ENCODE results near the gene POFUT2.

POFUT2 gene

DNA sequence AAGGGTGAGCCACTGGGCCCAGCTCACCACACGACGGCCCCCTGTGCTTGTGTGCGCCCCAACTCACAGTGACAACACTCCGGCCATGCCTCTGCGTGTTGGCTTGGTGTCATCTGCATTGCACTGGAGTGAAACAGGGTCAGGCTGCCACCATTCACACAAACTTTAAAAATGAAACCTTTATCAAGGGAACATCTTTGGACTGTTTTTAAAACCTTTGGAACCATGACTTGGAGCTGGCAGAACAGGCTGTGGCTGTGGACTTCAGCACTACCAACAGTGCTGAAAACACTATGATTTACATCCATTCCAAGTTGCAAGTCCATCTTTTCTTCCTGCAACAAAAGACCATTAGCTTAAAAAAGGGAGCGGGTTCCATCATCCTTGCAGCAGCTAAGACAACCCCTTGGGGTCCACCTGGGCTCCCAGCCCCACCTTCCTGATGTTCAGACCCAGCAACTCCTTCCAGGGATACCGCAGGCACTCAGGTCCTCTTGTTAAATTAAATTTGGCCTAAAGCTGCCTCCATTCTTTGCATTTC lies 25.6 kb downstream of the POFUT2 start:
- Histone ChIP-seq H3K36me3 (ENCODE audit: control insufficient read depth in 2 of 2, insufficient read depth in 2 of 2, low read length in 2 of 2) (peaks cover 31 to 32% of the 10 kb centered on the region in 2 donors), H3K9ac (ENCODE audit: low read depth in 1 of 2, low read length in 2 of 2) (no peak overlapping the region)

GRCh38 chr21:45261093-45261492 lies 26.6 kb downstream of the POFUT2 start:
- H3K4me3 ChIP-seq (ENCODE audit: low read length in 2 of 2): no peak overlapping the region
- peaks cover 25 to 29% of the 10 kb centered on the region in 2 donors for H3K36me3 ChIP-seq (ENCODE audit: control insufficient read depth in 2 of 2, insufficient read depth in 2 of 2, low read length in 2 of 2)
- no peak overlapping the region for H3K9ac ChIP-seq (ENCODE audit: low read depth in 1 of 2, low read length in 2 of 2)
- H3K4me1 ChIP-seq (ENCODE audit: control insufficient read depth in 2 of 2, insufficient read depth in 2 of 2, low read length in 2 of 2): no peaks in the 10 kb centered on the region
- no peak overlapping the region for H3K27ac ChIP-seq (ENCODE audit: low read depth in 2 of 2, low read length in 2 of 2)
- no peaks in the 10 kb centered on the region for H3K9me3 ChIP-seq (ENCODE audit: control insufficient read depth in 2 of 2, low read length in 2 of 2)
- peaks cover 5 to 14% of the 10 kb centered on the region in 2 donors for H3K27me3 ChIP-seq (ENCODE audit: control insufficient read depth in 2 of 2, insufficient read depth in 2 of 2, low read length in 2 of 2)

More for the DNA sequence above, 25.6 kb downstream of the POFUT2 start:
- no peak overlapping the region for H3K4me3 ChIP-seq (ENCODE audit: low read length in 2 of 2)
- H3K4me1 ChIP-seq (ENCODE audit: control insufficient read depth in 2 of 2, insufficient read depth in 2 of 2, low read length in 2 of 2): no peaks in the 10 kb centered on the region
- H3K27ac ChIP-seq (ENCODE audit: low read depth in 2 of 2, low read length in 2 of 2): no peak overlapping the region
- H3K9me3 ChIP-seq (ENCODE audit: control insufficient read depth in 2 of 2, low read length in 2 of 2): no peaks in the 10 kb centered on the region
- H3K27me3 ChIP-seq (ENCODE audit: control insufficient read depth in 2 of 2, insufficient read depth in 2 of 2, low read length in 2 of 2): peaks cover 0 to 11% of the 10 kb centered on the region in 2 donors

DNA sequence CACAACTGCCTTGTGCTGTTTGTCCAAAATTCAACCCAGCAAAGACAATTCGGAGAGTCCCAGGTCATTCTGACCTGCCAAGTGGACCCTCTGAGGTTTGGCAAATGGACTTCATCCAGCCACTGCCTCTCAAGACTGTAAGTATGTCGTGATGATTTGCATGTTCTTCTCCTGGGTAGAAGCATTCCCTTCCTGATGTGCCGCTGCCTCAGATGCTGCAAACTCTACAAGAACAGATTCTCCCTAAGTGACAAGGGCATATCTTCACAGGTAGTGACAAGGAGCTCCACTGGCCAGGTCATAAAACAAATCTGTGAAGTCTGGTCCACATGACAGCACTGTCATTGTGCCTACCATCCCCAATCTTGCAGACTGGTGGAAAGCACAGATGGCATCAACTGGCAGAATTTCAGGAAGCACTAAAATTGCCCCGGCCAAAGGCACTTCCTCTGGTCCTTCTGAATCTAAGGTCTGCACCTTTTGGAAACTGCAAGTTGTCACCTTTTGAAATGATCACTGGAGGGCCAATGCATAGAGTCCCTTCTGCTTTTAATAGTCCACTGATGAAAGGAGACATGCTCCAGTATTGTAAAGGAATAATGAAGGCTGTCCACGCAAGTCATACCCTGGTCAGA lies 27.4 kb downstream of the POFUT2 start:
- Histone ChIP-seq H3K9me3 (ENCODE audit: control insufficient read depth in 2 of 2, low read length in 2 of 2) (no peaks in the 10 kb centered on the region), H3K4me1 (ENCODE audit: control insufficient read depth in 2 of 2, insufficient read depth in 2 of 2, low read length in 2 of 2) (no peaks in the 10 kb centered on the region), H3K27me3 (ENCODE audit: control insufficient read depth in 2 of 2, insufficient read depth in 2 of 2, low read length in 2 of 2) (peaks cover 5 to 14% of the 10 kb centered on the region in 2 donors), H3K27ac (ENCODE audit: low read depth in 2 of 2, low read length in 2 of 2) (no peak overlapping the region), H3K36me3 (ENCODE audit: control insufficient read depth in 2 of 2, insufficient read depth in 2 of 2, low read length in 2 of 2) (peaks cover 18 to 23% of the 10 kb centered on the region in 2 donors), H3K9ac (ENCODE audit: low read depth in 1 of 2, low read length in 2 of 2) (no peak overlapping the region), H3K4me3 (ENCODE audit: low read length in 2 of 2) (no peak overlapping the region)

DNA sequence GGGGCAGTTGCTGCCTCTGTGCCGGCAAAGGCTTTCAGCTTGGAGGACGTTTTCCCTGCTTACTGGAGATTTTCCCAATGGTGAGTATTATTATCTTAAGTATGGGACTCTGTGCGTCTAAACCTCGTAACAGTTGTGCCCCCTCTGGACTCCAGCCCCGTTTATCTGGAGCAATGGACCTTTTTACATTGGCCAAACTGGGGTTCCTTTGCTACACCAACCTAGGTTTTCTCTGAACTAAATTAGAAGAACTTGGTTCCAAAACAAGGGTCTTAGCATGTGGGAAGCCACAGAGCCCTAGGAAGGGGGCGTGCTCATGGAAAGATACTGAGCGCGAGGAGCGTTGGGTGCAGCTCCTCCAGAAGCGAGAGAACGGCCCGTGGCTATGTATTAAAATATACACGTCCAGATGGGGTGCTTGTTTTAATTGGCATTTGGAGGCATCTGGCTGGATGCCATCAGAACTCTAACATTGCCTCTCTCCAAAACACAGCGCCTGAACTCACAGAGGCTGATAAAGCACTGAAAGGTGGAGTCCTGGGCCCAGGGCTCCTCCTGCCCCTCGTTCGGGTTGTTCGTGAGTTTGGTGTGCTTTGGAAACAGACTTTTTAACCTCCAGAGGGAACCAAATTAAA lies 28.4 kb downstream of the POFUT2 start:
- no peaks in the 10 kb centered on the region for H3K4me1 ChIP-seq (ENCODE audit: control insufficient read depth in 2 of 2, insufficient read depth in 2 of 2, low read length in 2 of 2)
- no peak overlapping the region for H3K9ac ChIP-seq (ENCODE audit: low read depth in 1 of 2, low read length in 2 of 2)
- peaks cover 10 to 16% of the 10 kb centered on the region in 2 donors for H3K36me3 ChIP-seq (ENCODE audit: control insufficient read depth in 2 of 2, insufficient read depth in 2 of 2, low read length in 2 of 2)
- no peak overlapping the region for H3K4me3 ChIP-seq (ENCODE audit: low read length in 2 of 2)
- no peak overlapping the region for H3K27ac ChIP-seq (ENCODE audit: low read depth in 2 of 2, low read length in 2 of 2)
- H3K9me3 ChIP-seq (ENCODE audit: control insufficient read depth in 2 of 2, low read length in 2 of 2): no peaks in the 10 kb centered on the region
- peaks cover 5 to 16% of the 10 kb centered on the region in 2 donors for H3K27me3 ChIP-seq (ENCODE audit: control insufficient read depth in 2 of 2, insufficient read depth in 2 of 2, low read length in 2 of 2)

DNA sequence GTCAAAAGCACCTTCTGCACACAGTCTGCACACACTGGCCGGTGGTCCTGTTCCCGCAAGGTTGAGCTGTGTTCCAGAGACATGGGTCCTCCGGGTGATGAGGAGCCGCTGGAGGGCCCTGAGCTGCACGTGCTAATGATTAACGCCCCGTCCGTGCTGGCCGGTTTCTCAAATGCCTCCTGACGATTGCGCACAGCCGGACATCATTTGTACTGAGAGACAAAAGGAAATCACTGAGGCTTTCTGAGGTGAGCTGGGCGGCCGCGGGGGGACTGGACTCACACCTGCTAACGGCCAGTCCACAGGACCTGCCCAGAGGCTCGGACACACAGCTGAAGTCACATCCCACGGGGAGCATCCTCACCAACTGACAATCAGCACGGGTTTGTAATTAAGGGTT lies 29.2 kb downstream of the POFUT2 start:
- Histone ChIP-seq H3K4me1 (ENCODE audit: control insufficient read depth in 2 of 2, insufficient read depth in 2 of 2, low read length in 2 of 2) (no peaks in the 10 kb centered on the region), H3K9ac (ENCODE audit: low read depth in 1 of 2, low read length in 2 of 2) (no peak overlapping the region), H3K27me3 (ENCODE audit: control insufficient read depth in 2 of 2, insufficient read depth in 2 of 2, low read length in 2 of 2) (peaks cover 5 to 16% of the 10 kb centered on the region in 2 donors), H3K4me3 (ENCODE audit: low read length in 2 of 2) (no peak overlapping the region), H3K36me3 (ENCODE audit: control insufficient read depth in 2 of 2, insufficient read depth in 2 of 2, low read length in 2 of 2) (peaks cover 2 to 8% of the 10 kb centered on the region in 2 donors), H3K9me3 (ENCODE audit: control insufficient read depth in 2 of 2, low read length in 2 of 2) (no peaks in the 10 kb centered on the region), H3K27ac (ENCODE audit: low read depth in 2 of 2, low read length in 2 of 2) (no peak overlapping the region)

GRCh38 chr21:45257673-45258341 lies 29.9 kb downstream of the POFUT2 start:
- H3K36me3 ChIP-seq (ENCODE audit: control insufficient read depth in 2 of 2, insufficient read depth in 2 of 2, low read length in 2 of 2): peaks cover 0 to 3% of the 10 kb centered on the region in 2 donors
- no peak overlapping the region for H3K9ac ChIP-seq (ENCODE audit: low read depth in 1 of 2, low read length in 2 of 2)
- H3K27me3 ChIP-seq (ENCODE audit: control insufficient read depth in 2 of 2, insufficient read depth in 2 of 2, low read length in 2 of 2): peaks cover 5 to 20% of the 10 kb centered on the region in 2 donors
- no peak overlapping the region for H3K4me3 ChIP-seq (ENCODE audit: low read length in 2 of 2)
- no peak overlapping the region for H3K27ac ChIP-seq (ENCODE audit: low read depth in 2 of 2, low read length in 2 of 2)
- H3K4me1 ChIP-seq (ENCODE audit: control insufficient read depth in 2 of 2, insufficient read depth in 2 of 2, low read length in 2 of 2): peaks cover 0 to 2% of the 10 kb centered on the region in 2 donors
- H3K9me3 ChIP-seq (ENCODE audit: control insufficient read depth in 2 of 2, low read length in 2 of 2): no peaks in the 10 kb centered on the region

DNA sequence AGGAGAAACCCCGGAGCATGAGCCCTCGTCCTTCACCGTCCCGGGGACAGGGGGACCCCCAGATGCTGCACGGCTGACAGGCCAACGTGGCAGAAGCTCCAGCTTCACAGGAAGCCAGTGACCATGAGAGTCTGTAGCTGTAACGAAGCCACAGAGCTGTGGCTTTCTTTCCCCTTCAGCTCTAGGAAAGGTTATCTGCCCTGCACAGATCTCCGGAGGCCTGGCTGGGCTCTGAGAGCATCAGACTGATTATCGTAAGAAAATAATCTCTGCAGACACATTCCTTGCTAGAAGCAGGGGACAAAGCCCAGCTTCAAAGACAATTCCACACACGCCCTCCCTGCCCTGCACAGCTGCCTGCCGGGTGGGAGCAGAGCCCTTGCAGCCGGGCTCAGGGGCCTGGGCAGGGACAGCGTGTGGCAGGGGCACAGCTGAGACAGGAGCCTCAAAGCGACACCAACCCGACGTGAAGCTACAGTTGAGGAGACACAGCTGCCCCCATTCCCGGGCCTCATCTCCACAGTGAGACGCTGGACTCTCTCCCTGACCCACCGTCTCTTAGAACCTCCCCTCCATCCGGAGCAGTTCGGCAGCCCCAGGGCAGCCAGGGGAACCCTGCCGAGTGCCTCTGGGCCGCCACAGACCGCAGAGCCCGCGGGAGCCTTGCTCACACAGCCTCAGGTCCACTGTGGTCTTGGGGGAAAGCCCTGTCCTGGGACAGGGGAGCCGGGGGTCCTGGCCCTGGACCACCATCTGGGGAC lies 30.6 kb downstream of the POFUT2 start:
- Histone ChIP-seq H3K4me3 (ENCODE audit: low read length in 2 of 2) (no peak overlapping the region), H3K9ac (ENCODE audit: low read depth in 1 of 2, low read length in 2 of 2) (no peak overlapping the region), H3K4me1 (ENCODE audit: control insufficient read depth in 2 of 2, insufficient read depth in 2 of 2, low read length in 2 of 2) (peaks cover 0 to 2% of the 10 kb centered on the region in 2 donors), H3K36me3 (ENCODE audit: control insufficient read depth in 2 of 2, insufficient read depth in 2 of 2, low read length in 2 of 2) (peaks cover 0 to 3% of the 10 kb centered on the region in 2 donors), H3K27me3 (ENCODE audit: control insufficient read depth in 2 of 2, insufficient read depth in 2 of 2, low read length in 2 of 2) (peaks cover 5 to 21% of the 10 kb centered on the region in 2 donors), H3K27ac (ENCODE audit: low read depth in 2 of 2, low read length in 2 of 2) (no peak overlapping the region), H3K9me3 (ENCODE audit: control insufficient read depth in 2 of 2, low read length in 2 of 2) (no peaks in the 10 kb centered on the region)

GRCh38 chr21:45256021-45256911 lies 31.4 kb downstream of the POFUT2 start:
- H3K4me3 ChIP-seq (ENCODE audit: low read length in 2 of 2): no peak overlapping the region
- H3K27ac ChIP-seq (ENCODE audit: low read depth in 2 of 2, low read length in 2 of 2): no peak overlapping the region
- peaks cover 0 to 2% of the 10 kb centered on the region in 2 donors for H3K4me1 ChIP-seq (ENCODE audit: control insufficient read depth in 2 of 2, insufficient read depth in 2 of 2, low read length in 2 of 2)
- peaks cover 5 to 21% of the 10 kb centered on the region in 2 donors for H3K27me3 ChIP-seq (ENCODE audit: control insufficient read depth in 2 of 2, insufficient read depth in 2 of 2, low read length in 2 of 2)
- no peak overlapping the region for H3K9ac ChIP-seq (ENCODE audit: low read depth in 1 of 2, low read length in 2 of 2)
- H3K9me3 ChIP-seq (ENCODE audit: control insufficient read depth in 2 of 2, low read length in 2 of 2): no peaks in the 10 kb centered on the region
- H3K36me3 ChIP-seq (ENCODE audit: control insufficient read depth in 2 of 2, insufficient read depth in 2 of 2, low read length in 2 of 2): no peaks in the 10 kb centered on the region

DNA sequence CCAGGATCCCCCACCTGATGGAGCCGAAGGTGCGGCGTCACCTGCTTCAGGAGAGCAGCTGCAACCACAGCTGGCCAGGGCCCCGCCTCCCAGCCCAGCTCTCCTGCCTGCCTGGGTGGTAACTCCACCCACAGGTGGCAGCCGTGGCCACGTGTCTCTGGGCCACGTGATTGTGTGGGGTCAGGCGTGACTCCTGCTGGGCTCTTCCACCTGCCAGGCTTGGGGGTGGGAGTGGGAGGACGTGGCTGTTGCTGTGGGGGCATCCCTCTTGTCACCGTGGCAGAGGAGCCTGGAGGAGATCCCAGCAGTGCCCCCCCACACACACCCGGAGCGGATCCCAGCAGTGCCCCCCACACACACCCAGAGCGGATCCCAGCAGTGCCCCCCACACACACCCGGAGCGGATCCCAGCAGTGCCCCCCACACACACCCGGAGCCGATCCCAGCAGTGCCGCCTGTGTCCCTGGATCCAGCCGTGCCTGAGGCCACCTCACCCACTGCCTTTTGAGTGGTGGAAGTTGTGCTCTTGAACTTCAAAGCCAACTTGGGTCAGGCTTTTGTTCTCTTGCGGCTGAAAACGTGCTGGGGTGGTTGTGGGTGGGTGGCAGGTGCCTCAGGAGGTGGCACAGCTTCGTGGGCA lies 32.2 kb downstream of the POFUT2 start:
- H3K9me3 ChIP-seq (ENCODE audit: control insufficient read depth in 2 of 2, low read length in 2 of 2): no peaks in the 10 kb centered on the region
- peak overlapping the region in 1 of 2 donors; percentile 22 for H3K4me3 ChIP-seq (ENCODE audit: low read length in 2 of 2)
- no peak overlapping the region for H3K27ac ChIP-seq (ENCODE audit: low read depth in 2 of 2, low read length in 2 of 2)
- H3K4me1 ChIP-seq (ENCODE audit: control insufficient read depth in 2 of 2, insufficient read depth in 2 of 2, low read length in 2 of 2): peaks cover 0 to 2% of the 10 kb centered on the region in 2 donors
- H3K27me3 ChIP-seq (ENCODE audit: control insufficient read depth in 2 of 2, insufficient read depth in 2 of 2, low read length in 2 of 2): peaks cover 5 to 21% of the 10 kb centered on the region in 2 donors
- no peak overlapping the region for H3K9ac ChIP-seq (ENCODE audit: low read depth in 1 of 2, low read length in 2 of 2)
- H3K36me3 ChIP-seq (ENCODE audit: control insufficient read depth in 2 of 2, insufficient read depth in 2 of 2, low read length in 2 of 2): no peaks in the 10 kb centered on the region

Data from mucosa of rectum (tissue), 2 donors.